ENCODE measurements around the gene PRKG1. TPM values are rescaled to one million over a fixed set of nuclear protein-coding genes. Genes with fewer than 3 reads are reported as not detected.

Gene PRKG1
- total and polyA plus RNA-seq, 2 experiments from 2014 or later: 18.2 to 21.1 TPM

GRCh38 chr10:51920672-51921071 is 846.4 kb downstream of the PRKG1 start:
- Histone ChIP-seq H2AFZ (no peak overlapping the region), H3K27ac (ENCODE audit: low read depth) (no peak overlapping the region), H3K36me3 (ENCODE audit: insufficient read depth) (no peaks in the 10 kb centered on the region), H3K79me2 (replicated peaks; ENCODE audit: insufficient read depth) (no peaks in the 10 kb centered on the region), H3K4me3 (no peak overlapping the region), H3F3A (replicated peaks; ENCODE audit: low read depth) (no peaks in the 10 kb centered on the region), H3K9me2 (ENCODE audit: insufficient read depth) (no peaks in the 10 kb centered on the region), H3K4me2 (no peak overlapping the region), H4K20me1 (replicated peaks; ENCODE audit: insufficient read depth) (no peaks in the 10 kb centered on the region), H3K4me1 (ENCODE audit: insufficient read depth) (peaks cover 3% of the 10 kb centered on the region; the same call in 1 of the 2 replicates), H3K27me3 (ENCODE audit: insufficient read depth) (no peaks in the 10 kb centered on the region)
- ATAC-seq: no peak
- Mint-ChIP-seq H3K9me3 (no peaks in the 10 kb centered on the region), H3K27me3 (ENCODE audit: insufficient read depth, low read depth, poor library complexity) (no peaks in the 10 kb centered on the region), H3K36me3 (ENCODE audit: low read depth) (no peaks in the 10 kb centered on the region), H3K27ac (no peak overlapping the region), H3K4me1 (peaks cover 23% of the 10 kb centered on the region), H3K4me3 (no peak overlapping the region)
- TF ChIP-seq ZNF114 (CRISPR knock-in tag; IDR thresholded peaks at IDR 0.05): no peak
- TF ChIP-seq NANOG (IDR thresholded peaks at IDR 0.05; ENCODE audit: borderline replicate concordance): no peak
- TF ChIP-seq JUNB (IDR thresholded peaks at IDR 0.05; ENCODE audit: unreplicated experiment): no peak
- no peak for TF ChIP-seq EZH2phosphoT487 (IDR thresholded peaks at IDR 0.05; ENCODE audit: unreplicated experiment)
- no peak for TF ChIP-seq POLR2AphosphoS5 (IDR thresholded peaks at IDR 0.05; ENCODE audit: low read depth)
- no peak for TF ChIP-seq ZNF331 (CRISPR knock-in tag; IDR thresholded peaks at IDR 0.05; ENCODE audit: low read depth)
- TF ChIP-seq CTCF (conservative IDR thresholded peaks at IDR 0.05; ENCODE audit: low read depth in 2 of 2): no peak
- no peak for TF ChIP-seq STAT1 (IDR thresholded peaks at IDR 0.05; ENCODE audit: unreplicated experiment)
- TF ChIP-seq, protein P1, sequence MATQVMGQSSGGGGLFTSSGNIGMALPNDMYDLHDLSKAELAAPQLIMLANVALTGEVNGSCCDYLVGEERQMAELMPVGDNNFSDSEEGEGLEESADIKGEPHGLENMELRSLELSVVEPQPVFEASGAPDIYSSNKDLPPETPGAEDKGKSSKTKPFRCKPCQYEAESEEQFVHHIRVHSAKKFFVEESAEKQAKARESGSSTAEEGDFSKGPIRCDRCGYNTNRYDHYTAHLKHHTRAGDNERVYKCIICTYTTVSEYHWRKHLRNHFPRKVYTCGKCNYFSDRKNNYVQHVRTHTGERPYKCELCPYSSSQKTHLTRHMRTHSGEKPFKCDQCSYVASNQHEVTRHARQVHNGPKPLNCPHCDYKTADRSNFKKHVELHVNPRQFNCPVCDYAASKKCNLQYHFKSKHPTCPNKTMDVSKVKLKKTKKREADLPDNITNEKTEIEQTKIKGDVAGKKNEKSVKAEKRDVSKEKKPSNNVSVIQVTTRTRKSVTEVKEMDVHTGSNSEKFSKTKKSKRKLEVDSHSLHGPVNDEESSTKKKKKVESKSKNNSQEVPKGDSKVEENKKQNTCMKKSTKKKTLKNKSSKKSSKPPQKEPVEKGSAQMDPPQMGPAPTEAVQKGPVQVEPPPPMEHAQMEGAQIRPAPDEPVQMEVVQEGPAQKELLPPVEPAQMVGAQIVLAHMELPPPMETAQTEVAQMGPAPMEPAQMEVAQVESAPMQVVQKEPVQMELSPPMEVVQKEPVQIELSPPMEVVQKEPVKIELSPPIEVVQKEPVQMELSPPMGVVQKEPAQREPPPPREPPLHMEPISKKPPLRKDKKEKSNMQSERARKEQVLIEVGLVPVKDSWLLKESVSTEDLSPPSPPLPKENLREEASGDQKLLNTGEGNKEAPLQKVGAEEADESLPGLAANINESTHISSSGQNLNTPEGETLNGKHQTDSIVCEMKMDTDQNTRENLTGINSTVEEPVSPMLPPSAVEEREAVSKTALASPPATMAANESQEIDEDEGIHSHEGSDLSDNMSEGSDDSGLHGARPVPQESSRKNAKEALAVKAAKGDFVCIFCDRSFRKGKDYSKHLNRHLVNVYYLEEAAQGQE (IDR thresholded peaks at IDR 0.05; ENCODE audit: unreplicated experiment): no peak
- no peak for TF ChIP-seq EZH2 (IDR thresholded peaks at IDR 0.05; ENCODE audit: low read depth, unreplicated experiment)
- TF ChIP-seq ZNF462 (CRISPR knock-in tag; IDR thresholded peaks at IDR 0.05): no peak
- TF ChIP-seq ETS1 (IDR thresholded peaks at IDR 0.05): no peak
- no peak for TF ChIP-seq CREB1 (CRISPR knock-in tag; IDR thresholded peaks at IDR 0.05; ENCODE audit: low read depth)
- DNase-seq (ENCODE audit: low spot score): no peak

Measured in GM23338 (cell line).